Measurements from ENCODE around the gene CT45A3. TPM values are rescaled to one million over a fixed set of nuclear protein-coding genes. Genes with fewer than 3 reads are reported as not detected.
"Not testable (repeated sequence)": the region's sequence is repeated elsewhere in the genome, so short reads cannot be mapped to it uniquely, and the experiment has no call there.

Gene CT45A3
- total RNA-seq, 1 donor from 2014 or later, result not detected

GRCh38 chrX:135713795-135714194, 54.2 kb downstream of the CT45A3 start:
- no peaks in the 10 kb centered on the region for H3K9me3 ChIP-seq (replicated peaks)
- no peak for DNase-seq
- intact Hi-C loops (cut with micrococcal nuclease), result no loop called here
- no peaks in the 10 kb centered on the region for H3K4me1 ChIP-seq
- no peak for TF ChIP-seq CTCF (IDR thresholded peaks at IDR 0.05; ENCODE audit: borderline replicate concordance)
- H3K27me3 ChIP-seq (ENCODE audit: low read depth), result no peaks in the 10 kb centered on the region
- H3K27ac ChIP-seq (replicated peaks), result no peak overlapping the region
- no peaks in the 10 kb centered on the region for H3K36me3 ChIP-seq
- no peak overlapping the region for H3K4me3 ChIP-seq

GRCh38 chrX:135713183-135713689, 54.8 kb downstream of the CT45A3 start, which contains the start of gene CT45A1:
CT45A1 (plus strand) TSS chrX:135713639; CDS start chrX:135718941, 5,302 bp downstream.
- H3K4me3 ChIP-seq; intact Hi-C loops (cut with micrococcal nuclease); H3K4me1 ChIP-seq; H3K27me3 ChIP-seq (ENCODE audit: low read depth); H3K27ac ChIP-seq (replicated peaks); H3K36me3 ChIP-seq; H3K9me3 ChIP-seq (replicated peaks); DNase-seq: not testable (repeated sequence)

Other genes starting within 250 kb of the CT45A3 start
- gene INTS6L, start 247.5 kb downstream of the CT45A3 start, total RNA-seq, result 2.3 TPM
- gene CT45A1, start 54.6 kb downstream of the CT45A3 start, total RNA-seq, result not detected
- gene CT45A5, start 17.3 kb upstream of the CT45A3 start, total RNA-seq, result not detected
- gene CT45A6, start 34.6 kb upstream of the CT45A3 start, total RNA-seq, result not detected
- gene CT45A2, start 51.8 kb upstream of the CT45A3 start, total RNA-seq, result not detected
- not detected for gene CT45A7, start 69.1 kb upstream of the CT45A3 start, total RNA-seq
- not detected for gene CT45A8, start 86.3 kb upstream of the CT45A3 start, total RNA-seq
- gene CT45A9, start 103.6 kb upstream of the CT45A3 start, total RNA-seq, result not detected
- gene CT45A10, start 125.3 kb upstream of the CT45A3 start, total RNA-seq, result not detected
- not detected for gene SAGE1, start 125.5 kb upstream of the CT45A3 start, total RNA-seq
- 25.3 TPM for gene MMGT1, start 205.8 kb upstream of the CT45A3 start, total RNA-seq
- 15.6 TPM for gene SLC9A6, start 217.2 kb upstream of the CT45A3 start, total RNA-seq